Aorta (tissue), 5 donors: ENCODE results near the gene SPAG16. TPM values are rescaled to one million over a fixed set of nuclear protein-coding genes. Genes with fewer than 3 reads are reported as not detected.

ENCODE experiments used
- ATAC-seq: fragments of 200-7000 bp; cut with Tn5 transposase; one replicate; pipeline ENCODE4 v1.9.1; 2022; ENCODE audit warnings: moderate library complexity; ENCODE audit not compliant: low FRiP score
- DNase-seq, 2 donors: peaks; one replicate each; pipeline ENCODE4 v3.0.0-alpha.2; 2020
- H3K27ac ChIP-seq, 2 donors: one replicate each; pipeline ENCODE4 v1.5.1; 2013; ENCODE audit warnings: low read length in 2 of 2, mild to moderate bottlenecking in 2 of 2, moderate library complexity in 2 of 2, control low read depth in 1 of 2, inconsistent platforms in 1 of 2, low read depth in 1 of 2
- H3K27me3 ChIP-seq, 2 donors: one replicate each; pipeline ENCODE4 v1.6.1; 2013; ENCODE audit warnings: control low read depth in 1 of 2, low read length in 1 of 2, mild to moderate bottlenecking in 1 of 2, moderate library complexity in 1 of 2; ENCODE audit not compliant: insufficient read depth in 2 of 2, control insufficient read depth in 1 of 2
- H3K36me3 ChIP-seq, 2 donors: one replicate each; pipeline ENCODE4 v1.6.1; 2013; ENCODE audit warnings: control low read depth in 1 of 2, low read length in 1 of 2, mild to moderate bottlenecking in 1 of 2; ENCODE audit not compliant: insufficient read depth in 2 of 2, control insufficient read depth in 1 of 2
- H3K4me1 ChIP-seq, 2 donors: one replicate each; pipeline ENCODE4 v1.6.1; 2013; ENCODE audit warnings: low read length in 2 of 2, control low read depth in 1 of 2, mild to moderate bottlenecking in 1 of 2, moderate library complexity in 1 of 2; ENCODE audit not compliant: insufficient read depth in 2 of 2, control insufficient read depth in 1 of 2
- H3K4me3 ChIP-seq, 2 donors: one replicate each; pipeline ENCODE4 v1.5.1; 2013; ENCODE audit warnings: low read length in 2 of 2, control low read depth in 1 of 2, mild to moderate bottlenecking in 1 of 2
- H3K9me3 ChIP-seq: one replicate; pipeline ENCODE4 v1.6.1; 2013; ENCODE audit warnings: mild to moderate bottlenecking, low read length; ENCODE audit not compliant: control insufficient read depth
- WGBS, 2 donors: extraction: QIAGEN DNeasy Blood & Tissue Kit; methylation state at CpG; one replicate each; pipeline ENCODE4 v1.1.7; 2013; 5-methylcytosine and 5-hydroxymethylcytosine counted together
- intact Hi-C, 2 donors: fragments of 100-400 bp; cut with DNase I; formaldehyde crosslinking; loops; one replicate each; pipeline versions ENCODE4 v1.14.2 to v1.15.0; 2022
- polyA plus RNA-seq, 2 donors: library from polyadenylated mRNA; stranded (reverse); fragments of 200-250 nt; gene quantifications; one replicate each; pipeline ENCODE4 v1.2.3, GENCODE V29; 2013
- total RNA-seq, 2 donors: library from RNA; stranded (reverse); fragmentation: NEBNext Ultra II Directional; extraction: Animal tissue kit (Norgen Biotek cat#: 25700); gene quantifications; one replicate each; pipeline ENCODE4 v1.2.1, GENCODE V29; 2021
- donor health status: healthy with polysubstance abuse.
- donor health status: Bipolar disorder and iron deficiency.
- donor health status: DM: no; HTN: no; CAD: no.
- donor health status: DM: no; HTN: no; CAD: no.
- donor health status: DM: yes; HTN: yes; CAD: no.

Gene SPAG16
- total and polyA plus RNA-seq, 4 donors, result 23.7 to 36.1 (median 24.4) TPM

- H3K4me3 ChIP-seq, result no peak overlapping the region
- no peak overlapping the region for H3K27ac ChIP-seq
- H3K36me3 ChIP-seq, result no peaks in the 10 kb centered on the region
- H3K27me3 ChIP-seq, result no peaks in the 10 kb centered on the region
- no peak for DNase-seq
- H3K4me1 ChIP-seq, result no peaks in the 10 kb centered on the region
- H3K9me3 ChIP-seq, result no peaks in the 10 kb centered on the region
- no peak for ATAC-seq
- 54 to 62% methylated on average over 1 of the region's 1 CpG for WGBS, 2 donors
- intact Hi-C loops, result no loop called here
Observed at GRCh38 chr2:214255046-214255445, 970.8 kb downstream of the SPAG16 start.

GRCh38 chr2:214261683-214262082 is 977.4 kb downstream of the SPAG16 start:
- DNase-seq, result no peak
- Histone ChIP-seq H3K36me3 (no peaks in the 10 kb centered on the region), H3K4me3 (no peak overlapping the region), H3K4me1 (no peaks in the 10 kb centered on the region), H3K27me3 (no peaks in the 10 kb centered on the region), H3K27ac (no peak overlapping the region), H3K9me3 (no peaks in the 10 kb centered on the region)
- ATAC-seq, result no peak
- WGBS, 2 donors, result 86 to 98% methylated on average over 1 of the region's 1 CpG
- intact Hi-C loops, result no loop called here

DNA sequence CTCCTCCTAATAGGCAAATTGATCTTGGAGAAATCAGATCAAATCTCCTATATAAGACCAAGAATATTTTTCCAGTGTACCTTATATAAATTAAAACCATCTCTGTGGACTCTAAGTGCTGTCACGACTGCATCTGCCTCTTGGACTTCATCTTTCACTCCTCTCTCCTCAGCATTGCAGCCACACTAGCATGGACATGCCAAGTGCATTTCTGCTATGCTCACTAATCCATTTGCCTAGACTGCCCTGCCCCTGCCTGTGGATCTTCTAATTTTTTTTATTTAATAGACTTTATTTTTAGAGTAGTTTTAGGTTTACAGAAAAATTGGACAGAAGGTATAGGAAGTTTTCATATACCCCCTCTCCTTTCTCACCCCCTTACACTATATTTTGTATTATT is 979.9 kb downstream of the SPAG16 start:
- WGBS, 2 donors, result 62 to 65% methylated on average over 1 of the region's 1 CpG
- H3K27me3 ChIP-seq, result no peaks in the 10 kb centered on the region
- intact Hi-C loops, result no loop called here

GRCh38 chr2:214265991-214266489 is 981.8 kb downstream of the SPAG16 start:
- Histone ChIP-seq H3K27me3 (no peaks in the 10 kb centered on the region), H3K4me3 (no peak overlapping the region), H3K9me3 (no peaks in the 10 kb centered on the region), H3K4me1 (no peaks in the 10 kb centered on the region), H3K27ac (no peak overlapping the region), H3K36me3 (no peaks in the 10 kb centered on the region)
- 49 to 57% methylated on average over 3 of the region's 3 CpGs for WGBS, 2 donors
- ATAC-seq (no peak), DNase-seq (no peak)
- intact Hi-C loops, result no loop called here

More for the DNA sequence above, 979.9 kb downstream of the SPAG16 start:
- H3K36me3 ChIP-seq, result no peaks in the 10 kb centered on the region
- ATAC-seq (no peak), DNase-seq (no peak)
- no peaks in the 10 kb centered on the region for H3K4me1 ChIP-seq
- no peak overlapping the region for H3K27ac ChIP-seq
- H3K9me3 ChIP-seq, result no peaks in the 10 kb centered on the region
- no peak overlapping the region for H3K4me3 ChIP-seq

- WGBS, 2 donors, result 83 to 87% methylated on average over 9 of the region's 9 CpGs
- DNase-seq, result no peak
- Histone ChIP-seq H3K27me3 (no peaks in the 10 kb centered on the region), H3K4me3 (no peak overlapping the region), H3K9me3 (no peaks in the 10 kb centered on the region), H3K4me1 (no peaks in the 10 kb centered on the region), H3K36me3 (no peaks in the 10 kb centered on the region), H3K27ac (no peak overlapping the region)
- intact Hi-C loops, result no loop called here
- ATAC-seq, result no peak
Observed at GRCh38 chr2:214277880-214278279, 993.6 kb downstream of the SPAG16 start.

DNA sequence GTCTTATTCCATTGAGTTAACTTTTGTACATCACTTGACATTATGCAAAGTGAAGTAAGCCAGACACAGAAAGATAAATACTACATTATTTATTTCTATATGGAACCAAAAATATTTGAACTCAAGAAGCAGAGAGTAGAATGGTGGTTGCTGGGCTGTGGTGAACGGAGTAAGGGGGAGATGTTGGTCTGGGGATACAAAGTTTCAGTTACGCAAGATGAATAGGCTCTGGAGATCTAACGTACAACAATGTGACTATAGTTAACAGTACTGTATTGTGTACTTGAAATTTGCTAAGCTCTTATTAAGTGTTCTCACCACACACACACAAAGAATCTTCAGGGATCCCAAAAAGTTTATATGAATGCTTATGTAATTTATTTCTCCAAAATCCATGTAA is 1001.7 kb downstream of the SPAG16 start:
- intact Hi-C loops, result no loop called here
- no peaks in the 10 kb centered on the region for H3K9me3 ChIP-seq
- no peaks in the 10 kb centered on the region for H3K27me3 ChIP-seq
- no peak for DNase-seq
- ATAC-seq, result no peak
- no peak overlapping the region for H3K27ac ChIP-seq
- no peak overlapping the region for H3K4me3 ChIP-seq
- 38 to 42% methylated on average over 3 of the region's 3 CpGs for WGBS, 2 donors
- no peaks in the 10 kb centered on the region for H3K36me3 ChIP-seq
- no peaks in the 10 kb centered on the region for H3K4me1 ChIP-seq

DNA sequence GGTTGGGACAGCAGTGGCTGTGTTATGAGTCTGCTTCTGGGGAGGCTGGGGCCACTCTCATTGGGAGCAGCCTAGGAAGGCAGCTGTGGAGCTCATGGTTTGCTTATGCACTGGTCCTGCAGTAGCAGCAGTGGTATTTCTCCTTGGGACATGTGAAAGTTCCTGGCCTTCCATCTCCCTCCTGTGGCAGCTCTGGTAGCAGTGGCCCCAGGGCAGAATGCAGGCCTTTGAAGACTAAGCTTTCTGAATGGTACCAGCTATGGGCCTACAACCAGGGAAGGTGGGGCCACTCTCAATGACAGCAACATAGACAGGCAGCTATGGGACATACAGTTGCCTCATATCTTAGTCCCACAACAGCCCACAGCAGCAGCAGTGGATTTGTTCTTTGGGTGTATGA is 1009.3 kb downstream of the SPAG16 start:
- intact Hi-C loops, result no loop called here
- H3K27me3 ChIP-seq, result no peaks in the 10 kb centered on the region
- peaks cover 14% of the 10 kb centered on the region for H3K9me3 ChIP-seq
- H3K4me1 ChIP-seq, result no peaks in the 10 kb centered on the region
- H3K36me3 ChIP-seq, result no peaks in the 10 kb centered on the region
- no peak overlapping the region for H3K4me3 ChIP-seq
- DNase-seq (no peak), ATAC-seq (no peak)
- no peak overlapping the region for H3K27ac ChIP-seq

GRCh38 chr2:214294426-214294825 is 1010.2 kb downstream of the SPAG16 start:
- no peaks in the 10 kb centered on the region for H3K27me3 ChIP-seq
- no peaks in the 10 kb centered on the region for H3K4me1 ChIP-seq
- H3K9me3 ChIP-seq, result peaks cover 14% of the 10 kb centered on the region
- no peak overlapping the region for H3K27ac ChIP-seq
- H3K36me3 ChIP-seq, result no peaks in the 10 kb centered on the region
- intact Hi-C loops, result no loop called here
- no peak overlapping the region for H3K4me3 ChIP-seq
- ATAC-seq, result no peak
- DNase-seq, result no peak

- Histone ChIP-seq H3K36me3 (no peaks in the 10 kb centered on the region), H3K27me3 (no peaks in the 10 kb centered on the region), H3K4me1 (no peaks in the 10 kb centered on the region), H3K9me3 (peaks cover 14% of the 10 kb centered on the region), H3K4me3 (no peak overlapping the region), H3K27ac (no peak overlapping the region)
- WGBS, 2 donors, result 75 to 84% methylated on average over 2 of the region's 2 CpGs
- no peak for DNase-seq
- ATAC-seq, result no peak
- intact Hi-C loops, result no loop called here
Observed at GRCh38 chr2:214297423-214297822, 1013.2 kb downstream of the SPAG16 start.
